ENCODE results near the gene SNCG.
"Not testable (repeated sequence)": the region's sequence is repeated elsewhere in the genome, so short reads cannot be mapped to it uniquely, and the experiment has no call there.

Gene SNCG

GRCh38 chr10:86972613-86973380, 14.4 kb downstream of the SNCG start:
- FAIRE-seq (no peak), DNase-seq (ENCODE audit: extremely low spot score, insufficient read length, low read depth) (no peak)

GRCh38 chr10:86974484-86974883, 16.1 kb downstream of the SNCG start:
- DNase-seq (ENCODE audit: extremely low spot score, insufficient read length, low read depth) = no peak
- FAIRE-seq = no peak

GRCh38 chr10:86976362-86977056, 18.1 kb downstream of the SNCG start:
- no peak for FAIRE-seq
- DNase-seq (ENCODE audit: extremely low spot score, insufficient read length, low read depth) = no peak

- DNase-seq (ENCODE audit: extremely low spot score, insufficient read length, low read depth); FAIRE-seq: not testable (repeated sequence)
Measured at GRCh38 chr10:86978457-86978856, 20.1 kb downstream of the SNCG start.

GRCh38 chr10:86979296-86979818, 21.0 kb downstream of the SNCG start:
- no peak for DNase-seq (ENCODE audit: extremely low spot score, insufficient read length, low read depth)
- no peak for FAIRE-seq

- DNase-seq (ENCODE audit: extremely low spot score, insufficient read length, low read depth) = no peak
- FAIRE-seq = no peak
Measured at GRCh38 chr10:86979977-86980448, 21.6 kb downstream of the SNCG start.

- not testable (repeated sequence) for DNase-seq (ENCODE audit: extremely low spot score, insufficient read length, low read depth); FAIRE-seq
Measured at GRCh38 chr10:86981020-86981419, 22.6 kb downstream of the SNCG start.

GRCh38 chr10:86981716-86982115, 23.3 kb downstream of the SNCG start:
- FAIRE-seq (no peak), DNase-seq (ENCODE audit: extremely low spot score, insufficient read length, low read depth) (no peak)

- not testable (repeated sequence) for FAIRE-seq; DNase-seq (ENCODE audit: extremely low spot score, insufficient read length, low read depth)
Measured at GRCh38 chr10:86984498-86984897, 26.1 kb downstream of the SNCG start.

GRCh38 chr10:86988520-86988919, 30.1 kb downstream of the SNCG start:
- no peak for FAIRE-seq
- DNase-seq (ENCODE audit: extremely low spot score, insufficient read length, low read depth) = no peak

- DNase-seq (ENCODE audit: extremely low spot score, insufficient read length, low read depth); FAIRE-seq: not testable (repeated sequence)
Measured at GRCh38 chr10:86991362-86991761, 33.0 kb downstream of the SNCG start.

GRCh38 chr10:86992456-86992855, 34.1 kb downstream of the SNCG start:
- FAIRE-seq (no peak), DNase-seq (ENCODE audit: extremely low spot score, insufficient read length, low read depth) (no peak)

- DNase-seq (ENCODE audit: extremely low spot score, insufficient read length, low read depth) = no peak
Measured at GRCh38 chr10:86992929-86993328, 34.5 kb downstream of the SNCG start.

GRCh38 chr10:86999802-87000403, 41.5 kb downstream of the SNCG start:
- not testable (repeated sequence) for DNase-seq (ENCODE audit: extremely low spot score, insufficient read length, low read depth); FAIRE-seq

More at GRCh38 chr10:86992929-86993328, 34.5 kb downstream of the SNCG start:
- no peak for FAIRE-seq

- FAIRE-seq (no peak), DNase-seq (ENCODE audit: extremely low spot score, insufficient read length, low read depth) (no peak)
Measured at GRCh38 chr10:87000491-87000890, 42.1 kb downstream of the SNCG start.

GRCh38 chr10:87007124-87007523, 48.7 kb downstream of the SNCG start:
- not testable (repeated sequence) for DNase-seq (ENCODE audit: extremely low spot score, insufficient read length, low read depth); FAIRE-seq

GRCh38 chr10:87007674-87008073, 49.3 kb downstream of the SNCG start:
- not testable (repeated sequence) for FAIRE-seq; DNase-seq (ENCODE audit: extremely low spot score, insufficient read length, low read depth)

- not testable (repeated sequence) for DNase-seq (ENCODE audit: extremely low spot score, insufficient read length, low read depth); FAIRE-seq
Measured at GRCh38 chr10:87008303-87008702, 49.9 kb downstream of the SNCG start.

- not testable (repeated sequence) for FAIRE-seq; DNase-seq (ENCODE audit: extremely low spot score, insufficient read length, low read depth)
Measured at GRCh38 chr10:87009134-87009696, 50.8 kb downstream of the SNCG start.
